ENCODE results near the gene PIGU. TPM values are rescaled to one million over a fixed set of nuclear protein-coding genes. Genes with fewer than 3 reads are reported as not detected.

PIGU gene
- total RNA-seq, 2 experiments from 2014 or later: 16.6 to 27.9 TPM

- no peaks in the 10 kb centered on the region for H3K79me2 ChIP-seq (ENCODE audit: insufficient read depth, low read depth, low read length)
- H3K4me1 ChIP-seq (ENCODE audit: insufficient read depth, low read length, poor library complexity, severe bottlenecking): no peaks in the 10 kb centered on the region
- H3K36me3 ChIP-seq (ENCODE audit: insufficient read depth, low read length): peaks cover 52% of the 10 kb centered on the region
- no peaks in the 10 kb centered on the region for H3K9me2 ChIP-seq (ENCODE audit: insufficient read depth, low read length)
- intact Hi-C loops (cut with micrococcal nuclease; ENCODE audit: unreplicated experiment): no loop called here
- ChIA-PET CTCF (ENCODE audit: unreplicated experiment) (no interaction called here), POLR2A (interaction anchor here (1.0 kb wide), 1 partner anchor 34 kb away, joined by 3 read pairs; no protein-coding TSS in a partner anchor)
- H3K4me2 ChIP-seq (ENCODE audit: low read length): no peak overlapping the region
- no TSS peak for BruUV-seq (replicated peaks)
- H3K9me3 ChIP-seq (ENCODE audit: low read length): no peaks in the 10 kb centered on the region
- no peak overlapping the region for H3K27ac ChIP-seq (ENCODE audit: low read depth, low read length, poor library complexity, severe bottlenecking)
- no peak overlapping the region for H2AFZ ChIP-seq (ENCODE audit: low read length)
- no peak for DNase-seq (ENCODE audit: low spot score)
- H3K4me3 ChIP-seq (ENCODE audit: low read depth, low read length, poor library complexity, severe bottlenecking): no peak overlapping the region
- TF ChIP-seq CTCF (conservative IDR thresholded peaks at IDR 0.05; ENCODE audit: low read length) (no peak), EZH2phosphoT487 (IDR thresholded peaks at IDR 0.05; ENCODE audit: borderline replicate concordance, low read depth, low read length) (no peak)
- H4K20me1 ChIP-seq (ENCODE audit: insufficient read depth, low read length): no peaks in the 10 kb centered on the region
Observed at GRCh38 chr20:34629904-34630303, 47.0 kb downstream of the PIGU start.

- POLR2A ChIA-PET: interaction anchor here (0.7 to 1.0 kb wide), 2 partner anchors 34 to 537 kb away, joined by 3 to 5 read pairs; no protein-coding TSS in a partner anchor
- H4K20me1 ChIP-seq (ENCODE audit: insufficient read depth, low read length): no peaks in the 10 kb centered on the region
- CTCF ChIA-PET (ENCODE audit: unreplicated experiment): no interaction called here
- no peak overlapping the region for H3K4me2 ChIP-seq (ENCODE audit: low read length)
- no peak overlapping the region for H3K27ac ChIP-seq (ENCODE audit: low read depth, low read length, poor library complexity, severe bottlenecking)
- H3K9me3 ChIP-seq (ENCODE audit: low read length): no peaks in the 10 kb centered on the region
- H3K9me2 ChIP-seq (ENCODE audit: insufficient read depth, low read length): no peaks in the 10 kb centered on the region
- H3K4me1 ChIP-seq (ENCODE audit: insufficient read depth, low read length, poor library complexity, severe bottlenecking): no peaks in the 10 kb centered on the region
- peaks cover 46% of the 10 kb centered on the region for H3K36me3 ChIP-seq (ENCODE audit: insufficient read depth, low read length)
- TSS peak; percentile 32 for BruUV-seq (replicated peaks)
- H3K79me2 ChIP-seq (ENCODE audit: insufficient read depth, low read depth, low read length): no peaks in the 10 kb centered on the region
- DNase-seq (ENCODE audit: low spot score): no peak
- no peak overlapping the region for H2AFZ ChIP-seq (ENCODE audit: low read length)
- H3K4me3 ChIP-seq (ENCODE audit: low read depth, low read length, poor library complexity, severe bottlenecking): no peak overlapping the region
- TF ChIP-seq EZH2phosphoT487 (IDR thresholded peaks at IDR 0.05; ENCODE audit: borderline replicate concordance, low read depth, low read length): no peak
- TF ChIP-seq CTCF (conservative IDR thresholded peaks at IDR 0.05; ENCODE audit: low read length): no peak
- intact Hi-C loops (cut with micrococcal nuclease; ENCODE audit: unreplicated experiment): no loop called here
Observed at GRCh38 chr20:34629342-34629741, 47.5 kb downstream of the PIGU start.

- no peak overlapping the region for H2AFZ ChIP-seq (ENCODE audit: low read length)
- H3K9me2 ChIP-seq (ENCODE audit: insufficient read depth, low read length): no peaks in the 10 kb centered on the region
- intact Hi-C loops (cut with micrococcal nuclease; ENCODE audit: unreplicated experiment): no loop called here
- POLR2A ChIA-PET: no interaction called here
- H3K4me1 ChIP-seq (ENCODE audit: insufficient read depth, low read length, poor library complexity, severe bottlenecking): no peaks in the 10 kb centered on the region
- BruUV-seq (replicated peaks): no TSS peak
- no peak for TF ChIP-seq CTCF (conservative IDR thresholded peaks at IDR 0.05; ENCODE audit: low read length)
- no peak for TF ChIP-seq EZH2phosphoT487 (IDR thresholded peaks at IDR 0.05; ENCODE audit: borderline replicate concordance, low read depth, low read length)
- DNase-seq (ENCODE audit: low spot score): no peak
- no peaks in the 10 kb centered on the region for H4K20me1 ChIP-seq (ENCODE audit: insufficient read depth, low read length)
- H3K27ac ChIP-seq (ENCODE audit: low read depth, low read length, poor library complexity, severe bottlenecking): no peak overlapping the region
- no peaks in the 10 kb centered on the region for H3K9me3 ChIP-seq (ENCODE audit: low read length)
- peaks cover 41% of the 10 kb centered on the region for H3K36me3 ChIP-seq (ENCODE audit: insufficient read depth, low read length)
- no peak overlapping the region for H3K4me3 ChIP-seq (ENCODE audit: low read depth, low read length, poor library complexity, severe bottlenecking)
- H3K79me2 ChIP-seq (ENCODE audit: insufficient read depth, low read depth, low read length): no peaks in the 10 kb centered on the region
- CTCF ChIA-PET (ENCODE audit: unreplicated experiment): no interaction called here
- H3K4me2 ChIP-seq (ENCODE audit: low read length): no peak overlapping the region
Observed at GRCh38 chr20:34628026-34628425, 48.9 kb downstream of the PIGU start.

Measured in OCI-LY7 (cell line).